H1 (cell line): ENCODE measurements around the gene KCND3. TPM values are rescaled to one million over a fixed set of nuclear protein-coding genes. Genes with fewer than 3 reads are reported as not detected.

Experiments
- ASH2L ChIP-seq: fragments of 200-600, 300-600 bp; sonication (generic); IDR thresholded peaks from one replicate; pipeline ENCODE4 v1.7.1; 2017; ENCODE audit warnings: low read length
- CHD7 ChIP-seq: fragments of 300-600 bp; sonication (generic); IDR thresholded peaks from 2 replicates; pipeline ENCODE4 v1.7.1; 2012; ENCODE audit warnings: low read length, moderate library complexity, mild to moderate bottlenecking, inconsistent platforms; ENCODE audit not compliant: insufficient replicate concordance
- GTF2F1 ChIP-seq: IDR thresholded peaks from 2 replicates; pipeline ENCODE4 v1.6.1; 2012; ENCODE audit warnings: low read depth, low read length, improper control_type of control experiment, borderline replicate concordance
- KDM4A ChIP-seq: IDR thresholded peaks from one replicate; pipeline ENCODE4 v1.7.1; 2012; ENCODE audit warnings: low read depth, mild to moderate bottlenecking, moderate library complexity, low read length, inconsistent platforms; ENCODE audit not compliant: severe bottlenecking
- NANOG ChIP-seq: IDR thresholded peaks from 2 replicates; pipeline ENCODE4 v1.6.1; 2011; ENCODE audit warnings: low read length, low read depth, mild to moderate bottlenecking, inconsistent platforms; ENCODE audit not compliant: insufficient read depth, poor library complexity, severe bottlenecking
- POU5F1 ChIP-seq: IDR thresholded peaks from 2 replicates; pipeline ENCODE4 v1.6.1; 2011; ENCODE audit warnings: low read depth, mild to moderate bottlenecking, low read length, moderate library complexity
- SIRT6 ChIP-seq: IDR thresholded peaks from one replicate; pipeline ENCODE4 v1.7.1; 2012; ENCODE audit warnings: low read length, inconsistent platforms
- SRF ChIP-seq: IDR thresholded peaks from 2 replicates; pipeline ENCODE4 v1.6.1; 2011; ENCODE audit warnings: mild to moderate bottlenecking, low read depth, low read length, moderate library complexity
- TCF12 ChIP-seq: IDR thresholded peaks from 2 replicates; pipeline ENCODE4 v1.6.1; 2011; ENCODE audit warnings: low read depth, mild to moderate bottlenecking, low read length
- TEAD4 ChIP-seq: IDR thresholded peaks from 2 replicates; pipeline ENCODE4 v1.6.1; 2012; ENCODE audit warnings: low read depth, low read length, inconsistent platforms, mixed read lengths
- polyA plus RNA-seq, 7 experiments: library from polyadenylated mRNA; depleted of rRNA in 3 of 7; stranded (reverse) in 5 of 7; unstranded in 2 of 7; fragments of >200 nt in 5 of 7; fragments of 200-250 nt in 2 of 7; gene quantifications; 1 replicate in 5 of 7; 2 replicates in 1 of 7; 4 replicates in 1 of 7; pipeline versions ENCODE4 v1.2.1 to v1.2.3, GENCODE V29; 2011 to 2013; ENCODE audit warnings: missing spikeins in 2 of 7, mixed read lengths in 2 of 7
- total RNA-seq: library from RNA; stranded (reverse); fragmentation: NEBNext Ultra II Directional; extraction: Animal tissue kit (Norgen Biotek cat#: 25700); gene quantifications from 2 replicates; pipeline ENCODE4 v1.2.1, GENCODE V29; 2021

KCND3 gene
- total and polyA plus RNA-seq, 2 of the 8 experiments (the other 6 are each of a cell fraction or from before 2014, with no cell fraction given) = 0.14 to 0.48 TPM

GRCh38 chr1:111729946-111730681, 259.4 kb downstream of the KCND3 start (continued):
- TF ChIP-seq CHD7 (no peak), NANOG (no peak), POU5F1 (no peak), TEAD4 (no peak), TCF12 (no peak), KDM4A (no peak), GTF2F1 (no peak), SIRT6 (no peak), ASH2L (no peak), SRF (no peak)
